Suprapubic skin (tissue), 3 donors: ENCODE measurements around the gene HCK.

Source experiments
- POLR2A ChIP-seq, 2 donors: fragments of 450-650 bp; IDR thresholded peaks; one replicate each; pipeline ENCODE4 v1.6.1; 2017; ENCODE audit warnings: antibody characterized with exemption in 2 of 2, mild to moderate bottlenecking in 2 of 2, moderate library complexity in 2 of 2
- TF ChIP-seq, protein P1 (sequence below), 2 donors: fragments of 200-600 bp in 1 of 2; fragments of 450-650 bp in 1 of 2; sonication (generic) in 1 of 2; IDR thresholded peaks; one replicate each; pipeline ENCODE4 v1.5.1; 2016 to 2019; ENCODE audit warnings: antibody characterized with exemption in 2 of 2, mild to moderate bottlenecking in 1 of 2, moderate library complexity in 1 of 2

DNA sequence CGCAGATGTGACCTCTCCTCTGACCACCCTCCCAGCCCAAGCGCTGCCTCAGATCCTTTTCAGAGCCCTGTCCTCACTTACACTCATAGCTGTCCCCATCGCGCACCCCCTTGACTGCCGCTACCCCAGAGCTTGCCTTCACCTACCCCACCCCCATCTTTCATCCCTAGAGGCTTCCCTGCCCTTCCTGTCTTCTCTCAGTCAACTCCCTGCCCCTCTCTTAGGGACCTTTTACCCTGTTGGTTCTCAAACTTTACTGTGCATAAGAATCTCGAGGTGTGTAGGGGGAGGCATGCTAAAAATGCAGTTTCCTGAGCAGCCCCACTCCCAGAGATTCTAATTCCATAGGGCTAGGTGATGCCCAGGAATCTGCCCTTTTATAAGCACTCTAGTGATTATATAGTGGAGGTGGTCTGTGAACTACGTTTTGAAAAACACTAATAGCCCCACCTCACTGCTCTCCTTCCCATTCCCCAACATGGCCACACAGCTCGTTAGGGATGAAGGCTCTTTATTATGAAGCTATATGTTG is 58.2 kb downstream of the HCK start:
- TF ChIP-seq, protein P1, sequence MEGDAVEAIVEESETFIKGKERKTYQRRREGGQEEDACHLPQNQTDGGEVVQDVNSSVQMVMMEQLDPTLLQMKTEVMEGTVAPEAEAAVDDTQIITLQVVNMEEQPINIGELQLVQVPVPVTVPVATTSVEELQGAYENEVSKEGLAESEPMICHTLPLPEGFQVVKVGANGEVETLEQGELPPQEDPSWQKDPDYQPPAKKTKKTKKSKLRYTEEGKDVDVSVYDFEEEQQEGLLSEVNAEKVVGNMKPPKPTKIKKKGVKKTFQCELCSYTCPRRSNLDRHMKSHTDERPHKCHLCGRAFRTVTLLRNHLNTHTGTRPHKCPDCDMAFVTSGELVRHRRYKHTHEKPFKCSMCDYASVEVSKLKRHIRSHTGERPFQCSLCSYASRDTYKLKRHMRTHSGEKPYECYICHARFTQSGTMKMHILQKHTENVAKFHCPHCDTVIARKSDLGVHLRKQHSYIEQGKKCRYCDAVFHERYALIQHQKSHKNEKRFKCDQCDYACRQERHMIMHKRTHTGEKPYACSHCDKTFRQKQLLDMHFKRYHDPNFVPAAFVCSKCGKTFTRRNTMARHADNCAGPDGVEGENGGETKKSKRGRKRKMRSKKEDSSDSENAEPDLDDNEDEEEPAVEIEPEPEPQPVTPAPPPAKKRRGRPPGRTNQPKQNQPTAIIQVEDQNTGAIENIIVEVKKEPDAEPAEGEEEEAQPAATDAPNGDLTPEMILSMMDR (IDR thresholded peaks at IDR 0.05), result no peak
- TF ChIP-seq POLR2A (IDR thresholded peaks at IDR 0.05), result no peak
